ENCODE measurements around the gene MATN1. TPM values are rescaled to one million over a fixed set of nuclear protein-coding genes. Genes with fewer than 3 reads are reported as not detected.
"Not testable (repeated sequence)": the region's sequence is repeated elsewhere in the genome, so short reads cannot be mapped to it uniquely, and the experiment has no call there.

Gene MATN1
- not detected for total RNA-seq
- long read RNA-seq, partial matches to known transcripts, result 0 of 1 reads
- long read RNA-seq, other reads (novel, unspliced or antisense), result 1 of 1 reads

- H3K27ac ChIP-seq, result no peak within 1 kb of the TSS
- no peak for ATAC-seq
- no peak within 1 kb of the TSS for H3K4me3 ChIP-seq
- intact Hi-C loops (cut with DNase I), result loop anchor here (10.0 kb wide), 1 partner anchor 51 kb away; no protein-coding TSS in a partner anchor
- no peaks in the 10 kb centered on the region for H3K9me3 ChIP-seq
- no peaks in the 10 kb centered on the region for H3K27me3 ChIP-seq (ENCODE audit: low read depth)
- no peak for DNase-seq
- H3K36me3 ChIP-seq, result peaks cover 9% of the 10 kb centered on the region
- peaks cover 11% of the 10 kb centered on the region for H3K4me1 ChIP-seq
- no peak for TF ChIP-seq CTCF (IDR thresholded peaks at IDR 0.05)
These were observed at the start of gene MATN1 for GRCh38 chr1:30723331-30723755. Gene MATN1, minus strand, starts transcription at chr1:30723585. Its CDS starts 34 bp downstream, at chr1:30723551.

GRCh38 chr1:30771005-30771404, 47.6 kb upstream of the MATN1 start:
- ATAC-seq, result no peak
- intact Hi-C loops (cut with DNase I), result loop anchor here (10.0 kb wide), 1 partner anchor 46 kb away; the partner anchor contains the start of gene MATN1
- Histone ChIP-seq H3K27me3 (ENCODE audit: low read depth) (no peaks in the 10 kb centered on the region), H3K4me1 (no peaks in the 10 kb centered on the region), H3K9me3 (no peaks in the 10 kb centered on the region), H3K27ac (no peak overlapping the region), H3K36me3 (no peaks in the 10 kb centered on the region), H3K4me3 (no peak overlapping the region)
- no peak for TF ChIP-seq CTCF (IDR thresholded peaks at IDR 0.05)
- DNase-seq, result no peak

GRCh38 chr1:30770150-30770549, 46.8 kb upstream of the MATN1 start:
- intact Hi-C loops (cut with DNase I), result loop anchor here (10.0 kb wide), 1 partner anchor 45 kb away; the partner anchor contains the start of gene MATN1
- H3K4me1 ChIP-seq, result no peaks in the 10 kb centered on the region

GRCh38 chr1:30768830-30769718, 45.7 kb upstream of the MATN1 start:
- intact Hi-C loops (cut with DNase I), result no loop called here
- H3K4me3 ChIP-seq, result no peak overlapping the region
- no peaks in the 10 kb centered on the region for H3K27me3 ChIP-seq (ENCODE audit: low read depth)
- DNase-seq (peak; percentile 23), ATAC-seq (peak in 1 of 2 donors; percentile 11)
- no peak overlapping the region for H3K27ac ChIP-seq
- H3K9me3 ChIP-seq, result no peaks in the 10 kb centered on the region
- H3K36me3 ChIP-seq, result no peaks in the 10 kb centered on the region
- no peaks in the 10 kb centered on the region for H3K4me1 ChIP-seq
- TF ChIP-seq CTCF (IDR thresholded peaks at IDR 0.05), result no peak

More at GRCh38 chr1:30770150-30770549, 46.8 kb upstream of the MATN1 start:
- no peaks in the 10 kb centered on the region for H3K36me3 ChIP-seq
- H3K27ac ChIP-seq, result no peak overlapping the region
- TF ChIP-seq CTCF (IDR thresholded peaks at IDR 0.05), result no peak
- H3K27me3 ChIP-seq (ENCODE audit: low read depth), result no peaks in the 10 kb centered on the region
- DNase-seq, result no peak
- H3K4me3 ChIP-seq, result no peak overlapping the region
- no peaks in the 10 kb centered on the region for H3K9me3 ChIP-seq
- no peak for ATAC-seq

- DNase-seq, result no peak
- intact Hi-C loops (cut with DNase I), result no loop called here
- no peak for ATAC-seq
- no peak for TF ChIP-seq CTCF (IDR thresholded peaks at IDR 0.05)
- no peaks in the 10 kb centered on the region for H3K27me3 ChIP-seq (ENCODE audit: low read depth)
- H3K9me3 ChIP-seq, result no peaks in the 10 kb centered on the region
- no peak overlapping the region for H3K4me3 ChIP-seq
- no peaks in the 10 kb centered on the region for H3K36me3 ChIP-seq
- H3K4me1 ChIP-seq, result no peaks in the 10 kb centered on the region
- H3K27ac ChIP-seq, result no peak overlapping the region
These were observed 44.9 kb upstream of the MATN1 start for GRCh38 chr1:30768159-30768829.

GRCh38 chr1:30766948-30767347, 43.6 kb upstream of the MATN1 start:
- intact Hi-C loops (cut with DNase I); ATAC-seq; H3K27me3 ChIP-seq (ENCODE audit: low read depth): not testable (repeated sequence)

More at GRCh38 chr1:30766948-30767347, 43.6 kb upstream of the MATN1 start:
- not testable (repeated sequence) for H3K4me3 ChIP-seq, DNase-seq, H3K4me1 ChIP-seq, H3K27ac ChIP-seq, H3K36me3 ChIP-seq, H3K9me3 ChIP-seq

Measured in lower lobe of right lung (tissue), 2 donors.